ENCODE results near the gene POLR2J.

DNA sequence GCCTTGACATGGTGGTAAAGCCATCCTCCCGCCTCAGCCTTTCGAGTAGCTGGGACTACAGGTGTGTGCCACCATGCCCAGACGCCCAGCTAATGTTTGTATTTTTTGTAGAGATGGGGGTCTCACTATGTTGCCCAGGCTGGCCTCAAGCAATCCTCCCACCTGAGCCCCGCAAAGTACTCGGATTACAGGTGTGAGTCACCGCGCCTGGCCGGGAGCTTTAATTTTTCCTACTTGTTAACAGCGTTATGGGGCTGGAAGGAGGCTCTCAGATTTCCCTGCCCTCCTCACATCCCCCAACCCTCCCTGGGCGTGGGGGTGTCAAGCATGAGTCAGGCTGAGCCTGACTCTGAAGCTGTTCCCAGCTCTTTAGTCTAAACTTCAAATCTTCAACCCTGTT lies 22.4 kb downstream of the POLR2J start:
- TF ChIP-seq, protein P1, sequence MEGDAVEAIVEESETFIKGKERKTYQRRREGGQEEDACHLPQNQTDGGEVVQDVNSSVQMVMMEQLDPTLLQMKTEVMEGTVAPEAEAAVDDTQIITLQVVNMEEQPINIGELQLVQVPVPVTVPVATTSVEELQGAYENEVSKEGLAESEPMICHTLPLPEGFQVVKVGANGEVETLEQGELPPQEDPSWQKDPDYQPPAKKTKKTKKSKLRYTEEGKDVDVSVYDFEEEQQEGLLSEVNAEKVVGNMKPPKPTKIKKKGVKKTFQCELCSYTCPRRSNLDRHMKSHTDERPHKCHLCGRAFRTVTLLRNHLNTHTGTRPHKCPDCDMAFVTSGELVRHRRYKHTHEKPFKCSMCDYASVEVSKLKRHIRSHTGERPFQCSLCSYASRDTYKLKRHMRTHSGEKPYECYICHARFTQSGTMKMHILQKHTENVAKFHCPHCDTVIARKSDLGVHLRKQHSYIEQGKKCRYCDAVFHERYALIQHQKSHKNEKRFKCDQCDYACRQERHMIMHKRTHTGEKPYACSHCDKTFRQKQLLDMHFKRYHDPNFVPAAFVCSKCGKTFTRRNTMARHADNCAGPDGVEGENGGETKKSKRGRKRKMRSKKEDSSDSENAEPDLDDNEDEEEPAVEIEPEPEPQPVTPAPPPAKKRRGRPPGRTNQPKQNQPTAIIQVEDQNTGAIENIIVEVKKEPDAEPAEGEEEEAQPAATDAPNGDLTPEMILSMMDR (IDR thresholded peaks at IDR 0.05; ENCODE audit: poor library complexity): no peak
- no peak for TF ChIP-seq EZH2phosphoT487 (IDR thresholded peaks at IDR 0.05; ENCODE audit: low read depth, severe bottlenecking, unreplicated experiment)
- no peak for TF ChIP-seq EZH2 (IDR thresholded peaks at IDR 0.05; ENCODE audit: borderline replicate concordance)

All from hepatocyte (in vitro differentiated cells).